PC-3 (cell line): Measurements from ENCODE around the gene CAMKK2.

Experiments
- EZH2 ChIP-seq: fragments of 300-600 bp; sonication (generic); IDR thresholded peaks from one replicate; pipeline ENCODE4 v1.6.1; 2017; ENCODE audit warnings: antibody characterized with exemption, mild to moderate bottlenecking, low read length; ENCODE audit not compliant: unreplicated experiment
- TF ChIP-seq, protein P1 (sequence below): fragments of 300-600 bp; sonication (generic); conservative IDR thresholded peaks from 2 replicates; pipeline ENCODE4 v1.5.1; 2017; ENCODE audit warnings: antibody characterized with exemption, low read depth, mild to moderate bottlenecking, low read length

DNA sequence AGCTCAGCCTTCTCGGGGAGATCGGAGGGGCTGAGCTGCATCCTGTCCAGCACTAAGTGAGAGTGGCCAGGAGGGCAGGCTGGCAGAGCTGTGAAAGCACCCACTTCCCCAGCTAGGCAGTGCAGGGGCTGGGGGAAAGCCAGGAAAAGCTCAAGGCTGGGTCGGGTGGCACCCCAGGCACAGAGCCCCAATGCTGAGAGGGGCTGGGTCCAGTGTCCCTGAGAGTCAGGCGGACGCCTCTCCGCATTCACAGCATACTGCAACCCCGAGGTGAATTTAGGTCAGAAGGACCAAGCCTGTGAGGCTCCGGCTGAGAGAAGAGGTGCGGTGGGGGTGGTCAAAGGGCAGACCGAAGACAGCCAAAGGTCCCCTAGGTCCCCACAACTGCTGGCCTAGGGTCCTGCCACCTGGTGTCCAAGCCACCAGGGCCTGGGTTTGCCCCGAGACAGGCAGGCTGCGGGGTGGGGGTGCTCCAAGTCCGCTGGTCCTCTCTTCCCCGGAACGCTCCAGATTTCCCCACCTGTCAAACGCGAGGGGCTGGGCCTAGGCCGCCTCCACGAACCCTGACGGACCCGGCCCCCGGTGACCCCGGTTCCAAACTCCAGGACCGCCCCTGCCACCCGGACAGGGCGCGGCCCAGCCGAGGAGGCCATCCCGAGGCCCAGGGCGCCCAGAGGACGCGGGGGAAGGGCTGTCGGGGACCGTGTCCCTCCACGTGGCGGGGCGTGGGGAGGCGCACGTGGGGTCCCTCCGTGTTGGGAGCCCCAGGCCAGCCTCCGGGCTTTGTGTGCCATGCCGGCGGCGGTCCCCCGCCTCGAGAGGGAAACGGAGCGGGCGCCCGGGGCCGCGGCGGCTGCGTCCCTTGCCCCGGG lies 527 bp downstream of the CAMKK2 start:
- TF ChIP-seq, protein P1, sequence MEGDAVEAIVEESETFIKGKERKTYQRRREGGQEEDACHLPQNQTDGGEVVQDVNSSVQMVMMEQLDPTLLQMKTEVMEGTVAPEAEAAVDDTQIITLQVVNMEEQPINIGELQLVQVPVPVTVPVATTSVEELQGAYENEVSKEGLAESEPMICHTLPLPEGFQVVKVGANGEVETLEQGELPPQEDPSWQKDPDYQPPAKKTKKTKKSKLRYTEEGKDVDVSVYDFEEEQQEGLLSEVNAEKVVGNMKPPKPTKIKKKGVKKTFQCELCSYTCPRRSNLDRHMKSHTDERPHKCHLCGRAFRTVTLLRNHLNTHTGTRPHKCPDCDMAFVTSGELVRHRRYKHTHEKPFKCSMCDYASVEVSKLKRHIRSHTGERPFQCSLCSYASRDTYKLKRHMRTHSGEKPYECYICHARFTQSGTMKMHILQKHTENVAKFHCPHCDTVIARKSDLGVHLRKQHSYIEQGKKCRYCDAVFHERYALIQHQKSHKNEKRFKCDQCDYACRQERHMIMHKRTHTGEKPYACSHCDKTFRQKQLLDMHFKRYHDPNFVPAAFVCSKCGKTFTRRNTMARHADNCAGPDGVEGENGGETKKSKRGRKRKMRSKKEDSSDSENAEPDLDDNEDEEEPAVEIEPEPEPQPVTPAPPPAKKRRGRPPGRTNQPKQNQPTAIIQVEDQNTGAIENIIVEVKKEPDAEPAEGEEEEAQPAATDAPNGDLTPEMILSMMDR, result no peak
- no peak for TF ChIP-seq EZH2
